Common myeloid progenitor, CD34-positive (primary cell): Measurements from ENCODE around the gene RABAC1.
A peak's percentile ranks its signal among the peaks of the same experiment; 100 is the strongest.

Experiments used
- CTCF ChIA-PET: fragments of 350-600 bp; sonication (Branson Sonifier 250); formaldehyde crosslinking; loops from one replicate; lab custom pipeline; 2021; ENCODE audit warnings: antibody characterized with exemption; lab: Charles Lee
- POLR2A ChIA-PET: fragments of 350-600 bp; sonication (Branson Sonifier 250); formaldehyde crosslinking; loops from one replicate; lab custom pipeline; 2021; ENCODE audit warnings: antibody characterized with exemption; lab: Charles Lee
- DNase-seq, 3 donors: peaks; one replicate each; pipeline versions ENCODE4 v3.0.0 to v3.0.0-alpha.2; 2013
- H3K27ac ChIP-seq, 2 experiments: 1 replicate in 1 of 2; 2 replicates in 1 of 2; pipeline ENCODE4 v1.7.0; 2013; ENCODE audit warnings: inconsistent platforms in 2 of 2, low read length in 2 of 2, mild to moderate bottlenecking in 2 of 2, low read depth in 1 of 2, moderate library complexity in 1 of 2; ENCODE audit not compliant: severe bottlenecking in 2 of 2, insufficient read depth in 1 of 2, poor library complexity in 1 of 2
- H3K27me3 ChIP-seq, 5 experiments: replicated peaks in 2 of 5; 1 replicate in 3 of 5; 2 replicates in 2 of 5; pipeline versions ENCODE4 v1.6.1 to v1.7.0; 2013; ENCODE audit warnings: low read length in 4 of 5, mild to moderate bottlenecking in 2 of 5, moderate library complexity in 2 of 5, inconsistent platforms in 1 of 5; ENCODE audit not compliant: insufficient read depth in 5 of 5, control insufficient read depth in 4 of 5
- H3K36me3 ChIP-seq, 4 experiments: 1 replicate in 2 of 4; 2 replicates in 2 of 4; pipeline versions ENCODE4 v1.6.1 to v1.7.0; 2013; ENCODE audit warnings: low read length in 3 of 4, control low read depth in 1 of 4, mild to moderate bottlenecking in 1 of 4; ENCODE audit not compliant: control insufficient read depth in 4 of 4, insufficient read depth in 4 of 4
- H3K4me1 ChIP-seq, 4 experiments: 1 replicate in 3 of 4; 2 replicates in 1 of 4; pipeline versions ENCODE4 v1.6.1 to v1.7.1; 2013; ENCODE audit warnings: low read length in 3 of 4, mild to moderate bottlenecking in 3 of 4, control low read depth in 1 of 4, inconsistent platforms in 1 of 4, moderate library complexity in 1 of 4; ENCODE audit not compliant: control insufficient read depth in 4 of 4, insufficient read depth in 4 of 4; ENCODE audit errors: control extremely low read depth in 1 of 4
- H3K4me3 ChIP-seq, 7 experiments: 1 replicate in 4 of 7; 2 replicates in 3 of 7; pipeline versions ENCODE4 v1.5.1 to v1.7.0; 2013; ENCODE audit warnings: mild to moderate bottlenecking in 7 of 7, low read length in 6 of 7, moderate library complexity in 6 of 7, inconsistent platforms in 2 of 7, low read depth in 2 of 7, control low read depth in 1 of 7; ENCODE audit not compliant: insufficient read depth in 4 of 7, control insufficient read depth in 1 of 7; ENCODE audit errors: extremely low read depth in 1 of 7
- H3K9me3 ChIP-seq, 5 experiments: 1 replicate in 4 of 5; 2 replicates in 1 of 5; pipeline versions ENCODE4 v1.6.1 to v1.7.1; 2013; ENCODE audit warnings: low read length in 4 of 5, mild to moderate bottlenecking in 2 of 5, inconsistent platforms in 1 of 5, low read depth in 1 of 5, moderate library complexity in 1 of 5; ENCODE audit not compliant: control insufficient read depth in 4 of 5, insufficient read depth in 2 of 5; ENCODE audit errors: control extremely low read depth in 1 of 5
- WGBS: methylation state at CpG from one replicate; pipeline ENCODE4 v1.1.5; 2013; ENCODE audit not compliant: insufficient coverage; 5-methylcytosine and 5-hydroxymethylcytosine counted together

The RABAC1 gene

DNA sequence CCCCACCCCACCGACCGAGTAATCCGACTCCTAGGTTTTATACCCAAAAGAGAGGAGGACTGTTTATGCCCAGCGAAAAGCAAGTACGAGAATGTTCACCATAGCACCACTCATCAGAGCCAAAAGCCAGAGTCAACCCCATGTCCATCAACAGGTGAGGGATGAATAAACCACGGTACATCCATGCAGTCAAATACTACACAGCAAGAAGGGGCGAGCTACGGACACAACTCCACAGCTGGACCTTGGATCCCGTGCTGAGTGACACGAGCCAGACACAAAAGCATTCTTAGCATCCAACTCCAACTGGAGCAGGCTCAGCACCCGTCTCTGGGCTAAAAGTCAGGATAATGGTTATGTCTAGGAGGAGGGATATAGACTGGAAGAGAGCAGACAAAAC lies 12.2 kb upstream of the RABAC1 start:
- Histone ChIP-seq H3K36me3 (peaks cover 0 to 4% (median 0%) of the 10 kb centered on the region in 4 experiments), H3K9me3 (no peaks in the 10 kb centered on the region), H3K4me3 (no peak overlapping the region), H3K27me3 (no peaks in the 10 kb centered on the region), H3K27ac (no peak overlapping the region), H3K4me1 (peaks cover 0 to 22% (median 17%) of the 10 kb centered on the region in 4 experiments)
- no peak for DNase-seq
- 94% methylated on average over 3 of the region's 11 CpGs for WGBS
- ChIA-PET CTCF (no interaction called here), POLR2A (no interaction called here)

DNA sequence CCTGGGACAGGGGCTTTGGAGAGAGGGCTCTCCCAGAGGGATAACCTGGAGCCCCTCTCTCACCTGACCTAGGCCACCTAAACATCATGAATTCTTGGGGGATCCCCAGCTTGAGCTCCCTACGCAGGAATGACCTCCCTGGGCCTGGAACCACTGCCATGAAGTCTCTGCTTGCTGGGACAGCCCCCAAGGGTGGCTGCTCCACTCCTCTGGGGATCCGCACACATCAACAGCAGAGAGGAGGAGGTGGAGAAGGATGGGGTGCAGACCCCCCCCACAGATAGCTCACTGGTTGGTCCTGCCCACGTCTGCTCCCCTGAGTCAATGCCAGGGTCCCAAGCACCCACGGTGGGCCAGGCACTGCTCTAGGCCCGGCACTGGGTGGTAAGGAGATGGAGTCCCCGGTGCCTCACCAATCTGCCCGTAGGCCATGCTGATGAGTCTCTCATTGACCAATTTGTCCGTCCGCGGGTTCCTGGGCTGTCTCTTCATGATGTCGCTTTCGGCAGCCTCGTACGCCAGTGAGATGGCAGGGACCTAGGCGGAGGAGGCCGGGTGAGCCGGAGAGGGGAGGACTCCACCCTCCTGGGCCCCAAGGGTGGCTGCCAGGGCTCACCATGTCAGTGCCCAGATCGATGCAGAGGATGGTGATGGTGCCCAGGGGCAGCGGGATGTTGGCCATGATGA lies 10.8 kb upstream of the RABAC1 start:
- Histone ChIP-seq H3K36me3 (no peaks in the 10 kb centered on the region), H3K27ac (no peak overlapping the region), H3K4me3 (no peak overlapping the region), H3K27me3 (no peaks in the 10 kb centered on the region), H3K4me1 (peaks cover 0 to 25% (median 20%) of the 10 kb centered on the region in 4 experiments), H3K9me3 (no peaks in the 10 kb centered on the region)
- CTCF ChIA-PET, result no interaction called here
- WGBS, result 98% methylated on average over 15 of the region's 19 CpGs
- no peak for DNase-seq
- POLR2A ChIA-PET, result no interaction called here

DNA sequence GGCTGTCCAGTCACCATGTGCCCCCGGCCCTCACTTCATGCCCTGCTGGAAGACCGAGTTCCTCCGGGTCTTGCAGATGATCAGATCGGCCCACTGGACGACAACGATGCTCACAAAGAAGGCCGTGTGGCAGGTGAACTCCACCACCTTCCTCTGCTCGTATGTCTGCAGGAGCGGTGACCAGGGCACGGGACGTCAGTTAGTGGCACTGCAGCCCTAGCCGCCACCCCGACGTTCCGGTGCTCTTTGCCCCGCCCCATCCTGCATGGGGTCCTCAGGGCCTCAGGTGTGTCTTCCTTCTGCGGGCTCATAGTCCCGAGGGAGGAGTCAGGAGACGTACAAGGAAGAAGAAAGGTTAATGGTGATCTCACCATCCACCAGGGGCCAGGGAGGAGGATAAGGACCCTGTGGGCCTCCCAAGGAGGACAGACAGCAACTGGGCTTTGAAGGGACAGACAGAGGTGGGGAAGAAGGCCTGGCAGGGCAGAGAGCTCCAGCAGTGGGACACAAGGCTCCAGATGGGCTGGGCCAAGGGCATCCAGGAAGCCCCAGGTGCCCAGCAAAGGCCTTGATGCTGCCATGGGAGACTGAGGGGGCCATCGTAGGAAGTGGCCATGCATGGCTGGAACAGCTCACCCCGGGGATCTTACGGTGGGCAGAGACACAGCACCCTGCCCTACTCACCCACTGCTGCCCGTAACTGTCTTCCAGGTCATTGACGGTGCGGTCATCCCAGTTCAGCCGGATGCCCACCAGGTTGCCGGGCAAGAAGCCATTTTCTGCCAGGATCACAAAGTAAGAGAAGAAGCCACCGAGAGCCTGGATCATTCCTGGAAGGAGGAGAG lies 9.9 kb upstream of the RABAC1 start:
- 94% methylated on average over 24 of the region's 28 CpGs for WGBS
- Histone ChIP-seq H3K27me3 (no peaks in the 10 kb centered on the region), H3K4me3 (no peak overlapping the region), H3K27ac (no peak overlapping the region), H3K4me1 (peaks cover 0 to 25% (median 20%) of the 10 kb centered on the region in 4 experiments), H3K9me3 (no peaks in the 10 kb centered on the region), H3K36me3 (no peaks in the 10 kb centered on the region)
- ChIA-PET POLR2A (no interaction called here), CTCF (no interaction called here)
- DNase-seq, result no peak

DNA sequence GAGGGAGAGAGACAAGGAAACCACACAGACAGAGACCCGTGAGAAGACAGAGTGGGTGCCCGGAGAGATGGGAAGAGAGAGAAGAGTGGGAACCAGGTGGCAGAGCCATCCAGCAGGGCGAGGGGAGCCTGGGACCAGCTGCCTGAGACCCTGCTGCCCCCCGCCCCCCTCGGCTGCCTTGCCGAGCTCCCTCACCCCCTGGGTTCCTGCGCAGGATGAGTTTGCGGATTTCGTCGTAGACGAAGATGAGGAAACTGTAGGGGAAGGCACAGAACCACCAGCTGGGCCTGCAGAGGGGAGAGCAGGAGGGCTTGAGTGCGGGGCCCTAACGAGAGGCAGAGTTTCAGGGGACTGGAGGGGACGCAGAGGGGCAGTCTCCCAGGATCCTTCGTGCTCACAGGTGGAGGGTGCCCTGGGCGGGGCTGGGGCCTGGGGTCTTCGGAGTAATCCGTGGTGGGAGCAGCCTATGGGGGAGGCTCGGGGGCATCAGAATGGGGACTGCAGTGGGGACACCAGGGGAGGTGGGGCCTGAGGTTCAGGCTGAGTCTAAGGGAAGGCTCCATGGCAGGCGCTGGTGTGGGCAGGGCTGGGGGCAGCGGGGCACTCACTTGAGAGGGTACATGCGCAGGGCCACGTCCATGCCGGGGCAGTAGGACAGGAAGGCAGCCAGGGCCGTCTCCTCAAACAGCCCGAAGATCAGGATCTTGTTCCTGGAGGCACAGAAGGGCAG lies 8.1 kb upstream of the RABAC1 start:
- Histone ChIP-seq H3K27me3 (no peaks in the 10 kb centered on the region), H3K27ac (peak overlapping the region; percentile 50 to 83), H3K4me1 (peaks cover 0 to 25% (median 20%) of the 10 kb centered on the region in 4 experiments), H3K36me3 (no peaks in the 10 kb centered on the region), H3K9me3 (no peaks in the 10 kb centered on the region), H3K4me3 (peak overlapping the region in 5 of 7 experiments; percentile 25 to 64 (median 48))
- 44% methylated on average over 18 of the region's 26 CpGs for WGBS
- ChIA-PET POLR2A (no interaction called here), CTCF (no interaction called here)
- peak; percentile 59 to 90 (median 86) for DNase-seq

DNA sequence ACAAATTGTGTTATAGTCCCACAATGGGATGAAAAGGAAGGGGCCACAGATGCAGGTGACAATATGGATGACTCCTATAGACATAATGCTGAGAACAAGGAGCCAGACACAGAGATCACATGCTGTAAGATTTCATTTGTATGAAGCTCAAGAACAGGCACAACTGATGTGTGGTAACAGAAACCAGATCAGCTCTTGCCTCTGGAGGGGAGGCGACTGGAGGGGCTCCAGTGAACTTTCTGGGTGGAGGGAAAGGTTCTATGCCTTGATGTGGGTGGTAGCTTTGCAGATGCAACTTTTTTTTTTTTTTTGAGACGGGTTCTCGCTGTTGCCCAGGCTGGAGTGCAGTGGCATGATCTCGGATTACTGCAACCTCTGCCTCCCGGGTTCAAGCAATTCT lies 6.0 kb upstream of the RABAC1 start:
- no peaks in the 10 kb centered on the region for H3K9me3 ChIP-seq
- WGBS, result 90% methylated on average over 3 of the region's 5 CpGs
- no peaks in the 10 kb centered on the region for H3K27me3 ChIP-seq
- ChIA-PET CTCF (interaction anchor here (0.5 to 0.9 kb wide), 2 partner anchors 79 to 83 kb away, joined by 3 read pairs; no protein-coding TSS in a partner anchor), POLR2A (interaction anchor here (0.6 kb wide), 1 partner anchor 570 kb away, joined by 3 read pairs; no protein-coding TSS in a partner anchor)
- no peak overlapping the region for H3K4me3 ChIP-seq
- H3K4me1 ChIP-seq, result peaks cover 0 to 32% (median 20%) of the 10 kb centered on the region in 4 experiments
- no peak for DNase-seq
- H3K27ac ChIP-seq, result no peak overlapping the region
- H3K36me3 ChIP-seq, result no peaks in the 10 kb centered on the region

DNA sequence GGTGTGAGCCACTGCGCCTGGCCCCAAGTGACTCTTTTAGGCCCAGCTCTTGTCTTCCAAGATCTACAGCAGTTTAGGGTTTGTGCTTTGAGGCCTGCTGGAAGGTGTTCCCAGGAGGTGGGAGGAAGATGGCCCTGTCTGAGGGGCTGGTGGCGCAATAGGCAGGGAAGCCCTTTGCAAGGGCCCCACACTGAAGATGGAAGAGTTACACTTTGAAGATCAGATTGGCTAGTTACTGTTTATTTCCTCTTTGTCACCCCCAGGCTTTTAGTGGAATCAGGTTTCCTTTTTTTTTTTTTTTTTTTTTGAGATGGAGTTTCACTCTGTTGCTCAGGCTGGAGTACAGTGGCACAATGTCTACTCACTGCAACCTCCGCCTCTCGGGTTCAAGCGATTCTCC lies 1.9 kb upstream of the RABAC1 start:
- CTCF ChIA-PET, result no interaction called here
- Histone ChIP-seq H3K4me3 (no peak overlapping the region), H3K36me3 (peaks cover 0 to 11% (median 3%) of the 10 kb centered on the region in 4 experiments), H3K9me3 (no peaks in the 10 kb centered on the region), H3K4me1 (peaks cover 0 to 32% (median 15%) of the 10 kb centered on the region in 4 experiments), H3K27ac (no peak overlapping the region), H3K27me3 (no peaks in the 10 kb centered on the region)
- POLR2A ChIA-PET, result no interaction called here
- no peak for DNase-seq
- WGBS, result 86% methylated on average over 5 of the region's 5 CpGs
